ENCODE results near the gene PJVK. TPM values are rescaled to one million over a fixed set of nuclear protein-coding genes. Genes with fewer than 3 reads are reported as not detected.

Gene PJVK
- total and polyA plus RNA-seq, 2 experiments from 2014 or later: 1.6 to 2.1 TPM

DNA sequence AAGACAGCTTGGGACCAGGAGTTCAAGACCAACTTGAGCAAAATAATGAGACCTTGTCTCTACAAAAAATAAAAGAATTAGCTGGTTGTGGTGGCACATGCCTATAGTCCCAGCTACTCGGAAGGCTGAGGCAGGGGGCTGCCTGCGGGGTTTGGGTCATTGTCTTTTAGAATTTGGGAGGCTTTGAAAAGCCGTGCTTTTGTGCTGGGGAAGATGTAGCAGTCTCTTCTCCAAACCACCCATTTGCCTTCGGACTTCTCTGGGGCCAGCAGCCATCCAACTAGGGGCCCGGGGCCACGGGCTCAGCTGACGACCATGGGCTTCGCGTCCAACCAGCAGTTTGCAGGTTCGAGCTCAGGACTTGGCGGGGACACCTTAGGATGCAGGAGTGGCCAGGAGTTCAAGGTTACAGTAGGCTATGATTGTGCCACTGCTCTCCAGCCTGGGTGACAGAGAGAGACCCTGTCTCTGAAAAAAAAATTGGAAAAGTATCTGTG is 6.3 kb downstream of the PJVK start:
- Histone ChIP-seq H3K9me2 (ENCODE audit: insufficient read depth) (peaks cover 6% of the 10 kb centered on the region; the same call in 1 of the 2 replicates), H4K20me1 (replicated peaks; ENCODE audit: insufficient read depth) (no peaks in the 10 kb centered on the region), H3K27ac (ENCODE audit: low read depth) (no peak overlapping the region), H3K36me3 (ENCODE audit: insufficient read depth) (no peaks in the 10 kb centered on the region), H3K4me1 (ENCODE audit: insufficient read depth) (no peaks in the 10 kb centered on the region), H3K4me3 (no peak overlapping the region), H2AFZ (peak overlapping the region; percentile 48; the same call in 1 of the 2 replicates), H3F3A (replicated peaks; ENCODE audit: low read depth) (no peaks in the 10 kb centered on the region), H3K27me3 (ENCODE audit: insufficient read depth) (no peaks in the 10 kb centered on the region), H3K4me2 (no peak overlapping the region), H3K79me2 (replicated peaks; ENCODE audit: insufficient read depth) (no peaks in the 10 kb centered on the region)
- TF ChIP-seq EZH2phosphoT487 (IDR thresholded peaks at IDR 0.05; ENCODE audit: unreplicated experiment): no peak
- TF ChIP-seq JUNB (IDR thresholded peaks at IDR 0.05; ENCODE audit: unreplicated experiment): no peak
- TF ChIP-seq, protein P1, sequence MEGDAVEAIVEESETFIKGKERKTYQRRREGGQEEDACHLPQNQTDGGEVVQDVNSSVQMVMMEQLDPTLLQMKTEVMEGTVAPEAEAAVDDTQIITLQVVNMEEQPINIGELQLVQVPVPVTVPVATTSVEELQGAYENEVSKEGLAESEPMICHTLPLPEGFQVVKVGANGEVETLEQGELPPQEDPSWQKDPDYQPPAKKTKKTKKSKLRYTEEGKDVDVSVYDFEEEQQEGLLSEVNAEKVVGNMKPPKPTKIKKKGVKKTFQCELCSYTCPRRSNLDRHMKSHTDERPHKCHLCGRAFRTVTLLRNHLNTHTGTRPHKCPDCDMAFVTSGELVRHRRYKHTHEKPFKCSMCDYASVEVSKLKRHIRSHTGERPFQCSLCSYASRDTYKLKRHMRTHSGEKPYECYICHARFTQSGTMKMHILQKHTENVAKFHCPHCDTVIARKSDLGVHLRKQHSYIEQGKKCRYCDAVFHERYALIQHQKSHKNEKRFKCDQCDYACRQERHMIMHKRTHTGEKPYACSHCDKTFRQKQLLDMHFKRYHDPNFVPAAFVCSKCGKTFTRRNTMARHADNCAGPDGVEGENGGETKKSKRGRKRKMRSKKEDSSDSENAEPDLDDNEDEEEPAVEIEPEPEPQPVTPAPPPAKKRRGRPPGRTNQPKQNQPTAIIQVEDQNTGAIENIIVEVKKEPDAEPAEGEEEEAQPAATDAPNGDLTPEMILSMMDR (conservative IDR thresholded peaks at IDR 0.05; ENCODE audit: low read depth in 2 of 2): no peak
- TF ChIP-seq NANOG (IDR thresholded peaks at IDR 0.05; ENCODE audit: borderline replicate concordance): no peak
- TF ChIP-seq ZNF331 (CRISPR knock-in tag; IDR thresholded peaks at IDR 0.05; ENCODE audit: low read depth): no peak
- no peak for TF ChIP-seq ZNF114 (CRISPR knock-in tag; IDR thresholded peaks at IDR 0.05)
- no peak for TF ChIP-seq CREB1 (CRISPR knock-in tag; IDR thresholded peaks at IDR 0.05; ENCODE audit: low read depth)
- TF ChIP-seq, protein P2, sequence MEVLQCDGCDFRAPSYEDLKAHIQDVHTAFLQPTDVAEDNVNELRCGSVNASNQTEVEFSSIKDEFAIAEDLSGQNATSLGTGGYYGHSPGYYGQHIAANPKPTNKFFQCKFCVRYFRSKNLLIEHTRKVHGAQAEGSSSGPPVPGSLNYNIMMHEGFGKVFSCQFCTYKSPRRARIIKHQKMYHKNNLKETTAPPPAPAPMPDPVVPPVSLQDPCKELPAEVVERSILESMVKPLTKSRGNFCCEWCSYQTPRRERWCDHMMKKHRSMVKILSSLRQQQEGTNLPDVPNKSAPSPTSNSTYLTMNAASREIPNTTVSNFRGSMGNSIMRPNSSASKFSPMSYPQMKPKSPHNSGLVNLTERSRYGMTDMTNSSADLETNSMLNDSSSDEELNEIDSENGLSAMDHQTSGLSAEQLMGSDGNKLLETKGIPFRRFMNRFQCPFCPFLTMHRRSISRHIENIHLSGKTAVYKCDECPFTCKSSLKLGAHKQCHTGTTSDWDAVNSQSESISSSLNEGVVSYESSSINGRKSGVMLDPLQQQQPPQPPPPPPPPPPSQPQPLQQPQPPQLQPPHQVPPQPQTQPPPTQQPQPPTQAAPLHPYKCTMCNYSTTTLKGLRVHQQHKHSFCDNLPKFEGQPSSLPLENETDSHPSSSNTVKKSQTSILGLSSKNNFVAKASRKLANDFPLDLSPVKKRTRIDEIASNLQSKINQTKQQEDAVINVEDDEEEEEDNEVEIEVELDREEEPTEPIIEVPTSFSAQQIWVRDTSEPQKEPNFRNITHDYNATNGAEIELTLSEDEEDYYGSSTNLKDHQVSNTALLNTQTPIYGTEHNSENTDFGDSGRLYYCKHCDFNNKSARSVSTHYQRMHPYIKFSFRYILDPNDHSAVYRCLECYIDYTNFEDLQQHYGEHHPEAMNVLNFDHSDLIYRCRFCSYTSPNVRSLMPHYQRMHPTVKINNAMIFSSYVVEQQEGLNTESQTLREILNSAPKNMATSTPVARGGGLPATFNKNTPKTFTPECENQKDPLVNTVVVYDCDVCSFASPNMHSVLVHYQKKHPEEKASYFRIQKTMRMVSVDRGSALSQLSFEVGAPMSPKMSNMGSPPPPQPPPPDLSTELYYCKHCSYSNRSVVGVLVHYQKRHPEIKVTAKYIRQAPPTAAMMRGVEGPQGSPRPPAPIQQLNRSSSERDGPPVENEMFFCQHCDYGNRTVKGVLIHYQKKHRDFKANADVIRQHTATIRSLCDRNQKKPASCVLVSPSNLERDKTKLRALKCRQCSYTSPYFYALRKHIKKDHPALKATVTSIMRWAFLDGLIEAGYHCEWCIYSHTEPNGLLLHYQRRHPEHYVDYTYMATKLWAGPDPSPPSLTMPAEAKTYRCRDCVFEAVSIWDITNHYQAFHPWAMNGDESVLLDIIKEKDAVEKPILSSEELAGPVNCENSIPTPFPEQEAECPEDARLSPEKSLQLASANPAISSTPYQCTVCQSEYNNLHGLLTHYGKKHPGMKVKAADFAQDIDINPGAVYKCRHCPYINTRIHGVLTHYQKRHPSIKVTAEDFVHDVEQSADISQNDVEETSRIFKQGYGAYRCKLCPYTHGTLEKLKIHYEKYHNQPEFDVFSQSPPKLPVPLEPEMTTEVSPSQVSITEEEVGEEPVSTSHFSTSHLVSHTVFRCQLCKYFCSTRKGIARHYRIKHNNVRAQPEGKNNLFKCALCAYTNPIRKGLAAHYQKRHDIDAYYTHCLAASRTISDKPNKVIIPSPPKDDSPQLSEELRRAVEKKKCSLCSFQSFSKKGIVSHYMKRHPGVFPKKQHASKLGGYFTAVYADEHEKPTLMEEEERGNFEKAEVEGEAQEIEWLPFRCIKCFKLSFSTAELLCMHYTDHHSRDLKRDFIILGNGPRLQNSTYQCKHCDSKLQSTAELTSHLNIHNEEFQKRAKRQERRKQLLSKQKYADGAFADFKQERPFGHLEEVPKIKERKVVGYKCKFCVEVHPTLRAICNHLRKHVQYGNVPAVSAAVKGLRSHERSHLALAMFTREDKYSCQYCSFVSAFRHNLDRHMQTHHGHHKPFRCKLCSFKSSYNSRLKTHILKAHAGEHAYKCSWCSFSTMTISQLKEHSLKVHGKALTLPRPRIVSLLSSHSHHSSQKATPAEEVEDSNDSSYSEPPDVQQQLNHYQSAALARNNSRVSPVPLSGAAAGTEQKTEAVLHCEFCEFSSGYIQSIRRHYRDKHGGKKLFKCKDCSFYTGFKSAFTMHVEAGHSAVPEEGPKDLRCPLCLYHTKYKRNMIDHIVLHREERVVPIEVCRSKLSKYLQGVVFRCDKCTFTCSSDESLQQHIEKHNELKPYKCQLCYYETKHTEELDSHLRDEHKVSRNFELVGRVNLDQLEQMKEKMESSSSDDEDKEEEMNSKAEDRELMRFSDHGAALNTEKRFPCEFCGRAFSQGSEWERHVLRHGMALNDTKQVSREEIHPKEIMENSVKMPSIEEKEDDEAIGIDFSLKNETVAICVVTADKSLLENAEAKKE (CRISPR knock-in tag; IDR thresholded peaks at IDR 0.05): no peak
- TF ChIP-seq POLR2AphosphoS5 (IDR thresholded peaks at IDR 0.05; ENCODE audit: low read depth): no peak
- TF ChIP-seq STAT1 (IDR thresholded peaks at IDR 0.05; ENCODE audit: unreplicated experiment): no peak
- TF ChIP-seq, protein P3, sequence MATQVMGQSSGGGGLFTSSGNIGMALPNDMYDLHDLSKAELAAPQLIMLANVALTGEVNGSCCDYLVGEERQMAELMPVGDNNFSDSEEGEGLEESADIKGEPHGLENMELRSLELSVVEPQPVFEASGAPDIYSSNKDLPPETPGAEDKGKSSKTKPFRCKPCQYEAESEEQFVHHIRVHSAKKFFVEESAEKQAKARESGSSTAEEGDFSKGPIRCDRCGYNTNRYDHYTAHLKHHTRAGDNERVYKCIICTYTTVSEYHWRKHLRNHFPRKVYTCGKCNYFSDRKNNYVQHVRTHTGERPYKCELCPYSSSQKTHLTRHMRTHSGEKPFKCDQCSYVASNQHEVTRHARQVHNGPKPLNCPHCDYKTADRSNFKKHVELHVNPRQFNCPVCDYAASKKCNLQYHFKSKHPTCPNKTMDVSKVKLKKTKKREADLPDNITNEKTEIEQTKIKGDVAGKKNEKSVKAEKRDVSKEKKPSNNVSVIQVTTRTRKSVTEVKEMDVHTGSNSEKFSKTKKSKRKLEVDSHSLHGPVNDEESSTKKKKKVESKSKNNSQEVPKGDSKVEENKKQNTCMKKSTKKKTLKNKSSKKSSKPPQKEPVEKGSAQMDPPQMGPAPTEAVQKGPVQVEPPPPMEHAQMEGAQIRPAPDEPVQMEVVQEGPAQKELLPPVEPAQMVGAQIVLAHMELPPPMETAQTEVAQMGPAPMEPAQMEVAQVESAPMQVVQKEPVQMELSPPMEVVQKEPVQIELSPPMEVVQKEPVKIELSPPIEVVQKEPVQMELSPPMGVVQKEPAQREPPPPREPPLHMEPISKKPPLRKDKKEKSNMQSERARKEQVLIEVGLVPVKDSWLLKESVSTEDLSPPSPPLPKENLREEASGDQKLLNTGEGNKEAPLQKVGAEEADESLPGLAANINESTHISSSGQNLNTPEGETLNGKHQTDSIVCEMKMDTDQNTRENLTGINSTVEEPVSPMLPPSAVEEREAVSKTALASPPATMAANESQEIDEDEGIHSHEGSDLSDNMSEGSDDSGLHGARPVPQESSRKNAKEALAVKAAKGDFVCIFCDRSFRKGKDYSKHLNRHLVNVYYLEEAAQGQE (IDR thresholded peaks at IDR 0.05; ENCODE audit: unreplicated experiment): no peak
- Mint-ChIP-seq H3K4me3 (no peak overlapping the region), H3K27ac (no peak overlapping the region), H3K4me1 (0 out of 3 replicates have a peak, but pooled peaks cover under 1% of the 10 kb centered on the region), H3K36me3 (ENCODE audit: low read depth) (no peaks in the 10 kb centered on the region), H3K9me3 (no peaks in the 10 kb centered on the region), H3K27me3 (ENCODE audit: insufficient read depth, low read depth, poor library complexity) (no peaks in the 10 kb centered on the region)
- ATAC-seq (no peak), DNase-seq (ENCODE audit: low spot score) (no peak)

Data from GM23338 (cell line).